ENCODE data around the gene ATP8A2.
"Not testable (repeated sequence)": the region's sequence is repeated elsewhere in the genome, so short reads cannot be mapped to it uniquely, and the experiment has no call there.

Gene ATP8A2

DNA sequence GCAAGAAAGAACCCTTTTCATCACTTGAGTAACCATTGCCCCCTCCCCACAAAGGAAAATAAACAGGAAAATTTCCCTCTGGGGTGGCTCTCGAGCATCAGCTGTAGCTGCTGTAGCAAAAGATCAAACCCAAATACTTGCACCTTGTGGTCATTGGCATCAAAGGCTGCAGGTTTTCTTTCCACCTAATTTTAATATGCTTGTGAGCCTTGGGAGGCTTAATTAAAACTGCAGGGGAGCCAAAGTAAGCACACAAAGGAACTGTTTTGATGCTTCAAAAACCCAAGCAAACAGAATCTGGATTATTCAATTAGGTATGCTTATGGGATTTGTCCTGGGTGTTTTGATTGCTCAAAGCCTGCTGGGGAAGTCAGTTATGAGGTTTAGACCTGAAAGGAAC, 560.6 kb downstream of the ATP8A2 start:
- DNase-seq = no peak

DNA sequence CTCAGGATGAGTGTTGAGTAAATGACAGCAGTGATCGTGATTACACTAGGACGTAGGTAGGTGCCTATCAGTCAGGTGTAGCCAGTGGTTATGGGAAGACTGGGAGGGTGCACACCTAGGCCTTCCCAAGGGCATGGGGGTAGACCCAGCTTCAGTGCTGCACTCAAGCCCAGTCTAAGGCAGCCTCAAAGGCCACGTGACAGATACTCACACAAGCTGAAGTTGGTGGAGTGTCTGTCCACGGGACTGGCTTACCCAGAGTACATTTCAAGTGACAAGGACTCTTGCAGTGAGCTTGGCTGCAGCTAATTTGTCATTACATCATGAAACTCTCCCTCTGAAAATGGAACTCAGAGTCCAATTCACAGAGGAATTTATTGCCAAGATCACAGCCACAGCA, 561.7 kb downstream of the ATP8A2 start:
- no peak for DNase-seq

DNA sequence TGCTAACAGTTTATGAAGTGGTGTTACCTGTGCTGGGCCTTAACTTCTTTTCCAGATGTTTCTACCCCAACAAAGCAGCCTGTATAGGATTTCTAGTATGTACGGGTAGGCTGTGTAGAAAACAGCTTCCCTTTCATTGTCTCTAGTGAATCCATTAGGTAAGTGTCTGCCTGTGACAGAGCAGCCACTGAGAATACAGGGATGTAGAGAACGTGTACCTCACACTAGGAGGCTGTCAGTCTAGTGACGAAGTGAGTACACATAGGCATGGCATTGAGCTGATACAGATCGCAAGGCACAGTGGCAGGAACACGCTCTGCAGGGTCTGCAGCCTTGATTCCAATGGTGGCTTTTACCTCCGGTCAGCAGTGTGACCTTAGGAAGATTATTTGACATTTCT, 562.4 kb downstream of the ATP8A2 start:
- DNase-seq = no peak

DNA sequence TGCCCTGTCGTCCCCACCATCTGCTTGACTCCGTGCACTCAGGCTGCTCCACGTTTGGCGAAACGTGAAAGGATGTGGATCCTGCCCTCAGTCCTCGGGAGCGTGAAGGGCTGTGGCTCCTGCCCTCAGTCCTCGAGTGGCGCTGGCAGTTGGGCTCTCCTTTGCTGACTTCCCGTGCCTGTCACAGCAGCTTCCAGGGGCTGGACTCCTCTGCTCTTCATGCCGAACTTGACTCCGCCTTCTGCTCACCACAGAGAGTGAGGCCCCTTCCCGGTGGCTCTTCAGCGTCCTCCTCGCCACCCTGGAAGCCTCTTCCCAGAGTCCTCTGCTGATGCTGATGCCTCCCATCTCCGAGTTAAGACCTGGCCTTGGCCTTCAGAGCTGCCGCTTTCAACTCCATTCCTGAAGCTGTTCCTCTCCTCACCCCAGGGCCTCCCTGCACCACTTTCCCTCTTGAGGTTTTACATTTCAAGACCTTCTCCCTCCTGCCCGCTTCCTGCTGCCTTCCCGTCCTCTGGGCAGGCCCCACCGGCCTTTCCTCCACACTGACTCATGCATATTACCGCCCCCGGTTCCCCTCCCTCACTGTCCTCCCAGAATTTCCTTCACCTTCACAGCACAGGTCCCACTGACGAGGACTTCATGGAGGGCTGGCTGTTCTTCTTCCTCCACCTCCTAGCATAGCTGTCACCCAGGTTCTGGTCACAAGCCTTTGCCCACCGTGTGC, 568.4 kb downstream of the ATP8A2 start:
- no peak for DNase-seq

DNA sequence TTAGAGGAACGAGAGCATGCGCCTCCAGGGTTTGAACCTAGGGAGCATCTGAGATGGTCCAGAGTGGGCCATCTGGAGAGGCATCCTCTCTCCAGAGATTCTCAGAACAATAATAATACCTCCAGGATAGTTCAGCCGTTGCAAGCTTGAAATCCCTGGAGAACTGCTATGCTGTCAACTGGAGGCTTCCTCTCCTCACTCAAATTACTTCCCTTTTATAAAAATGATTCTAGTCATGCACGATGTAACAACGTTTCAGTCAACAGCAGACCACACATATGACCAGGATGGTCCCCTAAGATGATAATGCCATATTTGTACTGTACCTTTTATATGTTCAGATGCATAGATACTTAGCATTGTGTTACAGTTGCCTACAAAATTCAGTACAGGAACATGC, 571.3 kb downstream of the ATP8A2 start:
- DNase-seq = no peak

DNA sequence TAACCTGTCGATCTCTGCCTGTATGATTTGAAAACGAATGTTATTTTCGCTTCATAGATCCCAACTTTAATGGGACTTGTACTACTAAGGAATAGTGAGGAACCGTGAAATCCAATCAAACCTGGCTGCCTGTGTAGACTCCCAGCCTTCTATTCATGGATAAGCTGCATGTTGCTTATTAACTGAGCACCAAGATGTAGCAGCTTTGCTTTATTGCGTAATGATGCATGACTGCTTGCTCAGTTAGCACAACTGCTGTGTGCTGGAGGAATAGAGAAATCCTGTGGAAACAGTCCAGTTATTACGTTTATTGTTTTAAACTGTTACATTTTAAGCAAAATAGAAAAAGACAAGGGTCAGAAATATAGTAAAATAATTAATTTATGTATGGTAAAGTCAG, 571.9 kb downstream of the ATP8A2 start:
- no peak for DNase-seq

DNA sequence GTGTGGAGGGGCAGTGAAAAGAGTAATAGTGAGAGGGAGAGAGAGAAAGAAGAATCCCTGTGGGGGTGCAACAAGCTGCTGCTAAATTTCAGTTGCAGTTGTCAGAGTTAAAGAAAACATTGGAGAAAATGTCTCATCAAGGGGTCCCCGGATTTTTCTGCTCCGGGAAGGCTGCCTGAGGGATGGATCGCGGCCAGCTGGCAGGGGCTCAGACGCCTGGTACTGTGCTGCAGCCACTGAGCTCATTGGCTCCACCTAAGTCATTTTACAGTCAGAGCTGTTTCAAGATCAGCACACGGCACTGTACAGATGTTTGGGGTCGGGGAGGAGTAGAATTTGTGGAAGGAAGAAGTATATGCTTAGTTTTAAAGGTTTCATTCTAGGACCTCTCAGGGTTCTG, 573.8 kb downstream of the ATP8A2 start:
- DNase-seq = no peak

DNA sequence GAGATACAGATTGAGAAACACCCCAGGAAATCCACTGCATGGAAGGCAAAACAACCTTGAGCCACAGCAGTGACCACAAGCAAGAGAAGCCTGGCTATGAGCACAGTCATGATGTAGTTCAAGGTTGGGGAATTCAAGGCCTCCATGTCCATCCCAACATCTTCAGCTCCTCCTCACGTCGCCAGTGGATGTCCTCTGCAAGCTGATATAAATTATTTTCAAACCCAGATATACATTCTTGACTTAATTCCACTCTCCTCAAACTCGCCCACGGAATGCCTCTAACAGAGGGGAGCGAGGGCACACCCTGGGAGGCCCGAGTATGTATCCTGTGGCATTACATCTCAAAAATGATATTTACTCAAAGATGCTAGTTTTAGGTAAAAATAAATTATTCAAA, 574.5 kb downstream of the ATP8A2 start:
- no peak for DNase-seq

DNA sequence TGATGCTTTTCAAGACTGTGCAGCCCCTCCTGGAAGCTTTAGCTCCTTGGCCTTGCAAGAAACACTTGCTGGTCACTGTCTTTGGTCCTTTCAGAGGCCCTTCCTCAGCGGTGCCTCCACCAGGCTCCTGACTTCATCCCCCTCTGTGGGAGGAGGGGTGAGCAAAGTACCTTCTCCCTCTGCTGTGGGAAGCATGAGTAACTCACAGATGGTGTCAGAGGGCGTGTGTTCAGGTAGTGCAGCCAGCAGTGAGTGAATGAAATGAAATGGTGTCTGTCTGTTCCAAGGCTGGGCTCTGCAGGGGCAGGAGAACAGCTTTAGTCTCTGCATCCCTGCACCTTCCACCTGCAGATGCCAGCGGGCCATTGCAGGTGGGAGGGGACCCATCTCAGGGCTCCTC, 577.1 kb downstream of the ATP8A2 start:
- no peak for DNase-seq

DNA sequence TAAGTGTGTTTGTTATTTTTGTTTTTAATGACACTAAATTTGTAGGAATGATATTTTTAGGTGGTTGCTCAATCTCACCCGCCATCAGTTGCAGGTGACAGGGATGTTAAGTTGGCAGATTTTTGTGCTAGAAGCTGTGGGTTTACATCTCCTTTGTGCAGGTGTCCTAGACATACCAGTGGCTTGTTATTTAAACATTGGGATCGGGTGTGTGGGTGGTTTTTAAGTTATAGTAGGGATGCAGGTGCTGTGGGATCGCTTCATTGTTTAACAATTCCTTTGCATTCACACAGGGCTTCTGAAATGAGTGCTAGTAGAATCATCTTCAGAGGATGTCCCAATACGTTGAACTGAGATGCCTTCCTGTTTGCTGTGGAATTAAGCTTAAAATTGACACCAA, 580.1 kb downstream of the ATP8A2 start:
- no peak for DNase-seq

DNA sequence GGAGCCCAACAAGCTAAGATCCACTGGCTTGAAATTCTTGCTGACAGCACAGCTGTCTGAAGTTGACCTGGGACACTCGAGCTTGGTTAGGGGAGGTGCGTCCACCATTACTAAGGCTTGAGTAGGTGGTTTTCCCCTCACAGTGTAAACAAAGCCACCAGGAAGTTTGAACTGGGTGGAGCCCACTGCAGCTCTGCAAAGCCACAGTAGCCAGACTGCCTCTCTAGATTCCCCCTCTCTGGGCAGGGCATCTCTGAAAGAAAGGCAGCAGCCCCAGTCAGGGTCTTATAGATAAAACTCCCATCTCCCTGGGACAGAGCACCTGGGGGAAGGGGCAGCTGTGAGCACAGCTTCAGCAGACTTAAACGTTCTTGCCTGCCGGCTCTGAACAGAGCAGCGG, 582.3 kb downstream of the ATP8A2 start:
- not testable (repeated sequence) for DNase-seq

DNA sequence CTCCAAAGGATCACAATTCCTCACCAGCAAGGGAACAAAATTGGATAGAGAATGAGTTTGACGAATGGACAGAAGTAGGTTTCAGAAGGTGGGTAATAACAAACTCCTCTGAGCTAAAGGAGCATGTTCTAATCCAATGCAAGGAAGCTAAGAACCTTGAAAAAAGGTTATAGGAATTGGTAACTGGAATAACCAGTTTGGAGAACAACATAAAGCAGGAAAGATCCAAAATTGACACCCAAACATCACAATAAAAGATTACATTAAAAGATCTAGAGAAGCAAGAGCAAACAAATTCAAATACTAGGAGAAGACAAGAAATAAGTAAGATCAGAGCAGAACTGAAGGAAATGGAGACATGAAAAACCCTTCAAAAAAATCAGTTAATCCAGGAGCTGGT, 583.2 kb downstream of the ATP8A2 start:
- DNase-seq = not testable (repeated sequence)

DNA sequence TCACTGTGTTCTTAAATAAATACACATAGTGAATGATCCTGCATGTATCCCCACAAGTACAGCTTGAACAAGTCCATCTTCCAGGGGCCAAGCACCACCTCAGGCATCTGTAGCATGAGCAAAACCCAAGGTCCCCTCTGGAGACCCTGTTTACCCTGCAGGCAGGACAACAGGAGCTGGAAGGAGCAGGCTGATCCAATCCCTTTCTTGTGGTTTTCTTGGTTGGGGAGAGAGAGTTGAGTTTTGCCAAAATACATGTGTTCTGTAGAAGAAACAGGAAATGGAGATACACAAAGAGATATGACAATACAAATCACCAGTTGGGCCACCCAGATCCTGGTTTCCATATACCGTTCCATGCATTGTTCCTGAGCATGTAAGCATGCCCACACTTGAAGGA, 587.2 kb downstream of the ATP8A2 start:
- peak in 3 of 6 experiments; percentile 6 to 14 (median 12) for DNase-seq

DNA sequence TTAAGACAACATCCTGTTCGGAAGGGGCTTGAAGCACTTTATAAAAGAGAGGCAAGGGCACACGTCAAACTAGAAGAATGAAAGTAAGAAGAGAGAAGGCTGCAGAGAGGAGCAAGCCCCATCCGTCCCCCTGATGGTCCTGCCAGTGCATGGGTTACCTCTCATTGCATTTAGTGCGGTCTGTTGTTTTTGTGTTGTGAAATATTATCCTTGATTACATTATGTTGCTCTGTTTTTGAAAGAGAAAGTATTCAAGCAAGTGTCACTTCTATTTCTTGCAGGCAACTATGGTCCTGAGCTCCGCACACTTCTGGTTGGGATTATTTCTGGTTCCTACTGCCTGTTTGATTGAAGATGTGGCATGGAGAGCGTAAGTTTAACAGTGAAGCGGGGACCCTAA, 589.5 kb downstream of the ATP8A2 start:
- no peak for DNase-seq

DNA sequence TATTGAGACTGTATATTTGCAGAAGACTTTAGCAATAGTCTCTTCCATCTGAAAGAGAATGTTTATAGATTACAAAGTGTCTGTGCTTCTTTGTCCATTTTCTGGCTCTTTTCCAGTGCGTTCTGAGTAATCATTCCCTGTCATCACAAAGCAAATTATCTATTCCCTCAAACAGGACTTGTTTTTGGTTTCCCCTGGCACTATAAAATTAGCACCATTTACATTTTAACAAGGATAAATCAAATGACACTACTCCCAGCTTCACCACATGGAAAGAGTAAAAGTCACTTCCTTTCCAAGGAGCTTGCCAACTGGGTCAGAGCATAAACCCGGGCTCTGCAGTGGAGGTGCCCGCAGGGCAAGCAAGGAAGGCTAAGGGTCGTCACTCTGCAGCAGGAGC, 591.9 kb downstream of the ATP8A2 start:
- no peak for DNase-seq

DNA sequence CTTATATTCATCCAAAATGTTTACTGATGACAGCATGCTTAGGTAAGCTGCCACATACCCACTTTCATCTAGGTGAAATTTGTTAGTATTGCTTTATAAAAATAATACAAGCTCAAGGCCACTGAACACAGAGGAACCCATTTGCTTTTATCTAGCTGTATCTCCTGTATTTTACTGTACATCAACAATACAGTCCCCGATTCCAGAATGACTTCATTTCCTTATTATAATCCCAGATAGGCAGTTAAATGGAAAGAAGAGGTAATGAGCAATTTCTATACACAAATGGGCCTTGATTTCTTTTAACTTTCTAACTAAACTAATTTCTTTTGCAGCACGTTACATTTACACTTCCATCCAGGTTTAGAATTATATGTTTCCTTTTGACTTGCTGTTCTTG, 593.8 kb downstream of the ATP8A2 start:
- DNase-seq = no peak

DNA sequence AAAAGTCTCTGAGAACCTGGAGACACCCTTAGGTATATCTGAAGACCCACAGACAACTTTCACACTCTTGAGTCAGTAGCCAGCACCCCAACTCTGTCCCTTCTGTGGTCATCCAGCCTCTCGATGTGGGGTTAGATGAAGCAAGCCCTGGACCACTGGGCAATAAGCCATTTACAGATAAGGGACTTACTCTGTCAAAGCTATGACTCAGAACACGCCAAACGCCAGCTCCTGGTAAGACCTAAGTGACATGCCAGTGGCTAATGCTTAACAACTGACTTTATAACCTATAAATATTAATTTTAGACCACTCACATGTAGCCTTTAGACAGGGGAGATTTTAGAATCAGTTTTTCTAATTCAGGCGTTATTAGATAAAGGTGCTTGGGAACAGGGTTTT, 594.3 kb downstream of the ATP8A2 start:
- no peak for DNase-seq

DNA sequence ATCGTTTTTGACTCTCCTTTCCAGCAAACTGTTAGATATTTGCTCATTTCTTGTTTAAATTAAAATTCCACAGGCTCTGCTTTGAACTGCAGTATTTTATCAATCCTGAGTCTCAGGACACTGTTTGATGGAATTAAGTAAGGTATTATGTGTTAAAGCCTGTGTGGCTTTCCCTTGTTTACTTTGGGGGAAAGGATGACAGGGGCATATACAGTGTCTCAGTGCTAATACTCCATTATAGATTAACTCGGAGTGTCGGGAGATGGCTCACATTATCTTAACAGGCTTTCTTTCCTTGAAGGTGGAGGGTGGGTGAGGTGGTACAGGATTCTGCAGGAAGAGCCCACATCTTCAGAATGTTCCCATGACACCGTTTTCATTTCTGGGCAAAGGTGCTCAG, 595.4 kb downstream of the ATP8A2 start:
- DNase-seq = no peak

DNA sequence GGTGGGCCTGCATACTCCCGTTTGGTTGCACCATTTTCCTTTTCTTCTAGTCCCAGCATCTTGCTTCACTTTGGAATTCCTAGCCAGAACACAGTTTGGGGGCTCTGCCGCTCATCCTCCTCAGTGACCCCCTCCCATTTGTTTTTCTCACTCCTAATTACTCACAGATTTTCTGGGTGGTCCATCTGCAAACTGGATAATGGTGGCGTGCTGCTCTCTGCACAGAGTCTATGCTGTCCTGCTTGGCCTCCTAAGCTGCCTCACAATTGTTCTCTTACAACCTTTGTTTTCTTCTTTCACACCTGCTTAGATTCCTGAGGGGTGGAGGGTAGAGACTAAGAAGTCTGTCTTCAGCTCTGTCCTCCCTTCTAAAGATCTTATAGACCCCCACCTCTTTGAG, 599.3 kb downstream of the ATP8A2 start:
- no peak for DNase-seq

DNA sequence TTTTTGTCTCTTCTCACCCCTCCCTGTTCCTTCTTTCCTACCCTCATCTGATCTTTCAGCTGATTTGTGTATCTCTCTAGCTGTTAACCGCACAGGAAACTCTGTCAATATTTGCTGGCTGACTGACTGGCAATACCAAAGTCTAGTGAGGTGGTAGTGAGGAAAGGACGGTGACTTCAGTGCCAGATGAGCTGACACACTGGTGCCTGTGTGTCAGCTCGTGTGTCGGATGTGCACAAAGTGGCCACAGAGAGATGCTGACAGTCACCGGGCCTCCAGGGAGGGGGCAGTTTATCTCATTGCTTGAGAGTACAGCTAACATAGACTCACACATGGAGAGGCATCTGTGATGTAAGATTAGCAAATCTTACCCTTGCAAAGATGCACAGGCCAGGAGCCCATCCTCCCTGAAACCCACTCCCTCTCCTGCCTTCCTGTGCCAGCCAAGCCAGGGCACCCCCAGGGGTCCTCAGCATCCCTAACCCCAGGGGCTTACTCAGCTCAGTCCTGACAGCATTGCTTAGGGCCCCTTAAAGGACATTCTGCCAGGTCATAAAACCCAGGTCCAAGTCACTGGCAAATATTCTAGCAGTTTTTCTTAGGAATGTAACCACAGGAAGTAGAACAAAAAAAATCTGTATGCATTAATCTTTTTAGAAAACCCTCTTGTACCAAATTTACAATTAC, 599.8 kb downstream of the ATP8A2 start:
- DNase-seq = peak; percentile 4 to 35 (median 14)

DNA sequence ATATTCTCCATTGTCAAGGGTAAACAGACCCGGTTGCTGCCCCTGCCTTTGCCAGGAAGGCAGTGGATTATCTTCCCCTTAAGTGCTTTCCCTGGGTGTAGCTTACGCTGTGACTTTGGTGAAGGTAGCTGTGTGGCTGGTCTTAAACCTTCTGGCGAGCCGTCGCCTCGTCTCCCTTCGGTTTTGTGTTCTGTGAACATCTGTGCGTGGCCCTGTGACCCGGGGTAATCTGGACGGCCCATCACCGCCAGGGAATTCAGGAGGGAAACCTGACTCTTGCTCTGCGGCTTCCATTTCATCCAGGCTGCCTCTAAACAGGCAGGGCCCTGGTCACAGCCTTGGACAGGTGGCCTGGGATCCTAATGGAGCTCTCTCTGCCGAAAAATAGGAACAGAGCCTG, 601.3 kb downstream of the ATP8A2 start:
- DNase-seq = no peak

DNA sequence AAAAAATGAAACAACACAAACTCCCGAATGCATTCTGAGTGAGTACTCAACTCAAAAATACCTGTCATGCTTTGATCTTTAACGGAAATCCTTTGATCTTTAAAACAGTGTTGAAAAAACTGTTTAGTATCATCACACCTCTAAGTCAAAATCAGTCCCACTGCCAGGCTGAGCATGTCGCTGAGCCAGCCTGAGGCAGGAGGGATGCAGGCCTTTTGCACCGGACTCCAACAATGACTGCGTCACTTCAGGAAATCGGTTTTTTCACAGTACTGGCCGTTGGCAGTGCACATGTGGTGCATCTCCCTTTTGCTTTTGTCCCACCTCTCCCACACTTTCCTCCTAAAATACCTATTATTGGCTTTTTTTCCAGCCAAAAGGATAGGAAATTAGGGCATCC, 601.8 kb downstream of the ATP8A2 start:
- peak; percentile 1 to 53 (median 29) for DNase-seq

DNA sequence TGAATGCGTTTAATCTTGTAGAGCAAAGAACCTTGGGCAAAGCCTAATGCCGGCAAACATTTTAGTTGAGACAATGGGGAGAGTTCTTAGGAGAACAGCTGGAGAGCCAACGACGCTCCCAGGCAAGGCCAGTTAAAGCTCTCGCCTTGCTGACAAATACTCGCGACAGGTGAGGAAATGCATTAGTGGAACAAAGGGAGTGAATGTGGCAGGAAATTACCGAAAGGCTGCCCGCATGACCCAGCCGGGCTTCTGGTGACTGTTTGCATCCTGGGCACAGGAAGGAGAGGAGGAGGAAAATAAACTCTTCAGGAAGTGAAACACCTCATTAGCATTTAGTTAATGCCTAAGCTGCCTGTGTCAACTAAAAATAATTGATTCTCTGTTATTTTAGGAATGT, 605.4 kb downstream of the ATP8A2 start:
- DNase-seq = no peak

DNA sequence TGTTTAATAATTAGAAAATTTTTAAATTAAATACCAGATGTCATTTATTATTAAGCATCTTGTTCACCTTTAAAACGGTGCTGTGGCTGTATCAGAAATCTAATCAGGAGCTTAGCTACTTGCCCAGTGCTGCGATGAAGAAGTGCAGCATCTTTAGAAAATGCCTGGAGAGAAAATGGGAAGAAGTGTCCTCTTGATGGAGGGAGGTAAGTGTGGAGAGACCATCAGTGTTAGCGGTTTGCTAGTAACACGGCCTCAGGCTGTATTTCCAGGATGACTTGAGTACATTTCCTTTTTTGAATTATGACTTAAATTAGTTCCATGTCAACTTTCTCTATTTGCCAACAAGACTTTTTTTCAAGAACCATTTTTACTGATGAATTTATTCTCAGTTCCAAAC, 605.9 kb downstream of the ATP8A2 start:
- no peak for DNase-seq

DNA sequence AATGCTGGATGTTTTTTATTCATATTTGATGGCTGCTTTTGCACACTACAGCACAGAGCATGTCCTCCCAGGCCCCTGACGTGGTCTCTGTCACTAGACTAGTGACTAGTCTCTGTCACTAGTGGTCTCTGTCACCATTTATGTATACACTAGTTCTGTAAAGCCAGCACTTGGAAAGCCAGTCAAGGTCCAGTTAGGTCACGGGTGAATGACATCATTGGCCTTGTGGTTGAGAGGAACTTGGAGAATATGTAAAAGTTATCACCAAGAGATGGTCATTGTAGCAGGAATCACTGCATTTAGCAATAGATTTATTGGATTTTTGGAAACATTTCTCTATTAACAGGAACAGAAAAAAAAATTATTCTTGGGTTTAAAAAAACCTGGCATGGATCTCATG, 607.2 kb downstream of the ATP8A2 start:
- no peak for DNase-seq
